NCI-H2107 treated with DMSO at 0.1 percent for 48 hours (cell line): ENCODE data around the gene SLC5A10.
"Not testable (repeated sequence)": the region's sequence is repeated elsewhere in the genome, so short reads cannot be mapped to it uniquely, and the experiment has no call there.

Source experiments
- DNase-seq: peaks from one replicate; lab custom pipeline; 2025; ENCODE audit not compliant: unreplicated experiment; lab: John Stamatoyannopoulos, UW

The SLC5A10 gene

GRCh38 chr17:18946536-18946935 is 5.4 kb upstream of the SLC5A10 start:
- DNase-seq, result no peak

GRCh38 chr17:18947866-18948265 is 4.1 kb upstream of the SLC5A10 start:
- DNase-seq, result no peak

- no peak for DNase-seq
Measured at GRCh38 chr17:18948476-18949006, 3.4 kb upstream of the SLC5A10 start.

- no peak for DNase-seq
Measured at GRCh38 chr17:18949566-18949965, 2.4 kb upstream of the SLC5A10 start.

- no peak for DNase-seq
Measured at GRCh38 chr17:18950346-18950745, 1.6 kb upstream of the SLC5A10 start.

GRCh38 chr17:18950944-18951905 is 740 bp upstream of the SLC5A10 start:
- DNase-seq, result no peak

- no peak for DNase-seq
Measured at GRCh38 chr17:18953231-18953728, 1.3 kb downstream of the SLC5A10 start.

GRCh38 chr17:18954321-18954720 is 2.4 kb downstream of the SLC5A10 start:
- DNase-seq, result no peak

GRCh38 chr17:18955009-18955408 is 3.0 kb downstream of the SLC5A10 start:
- DNase-seq, result no peak

- not testable (repeated sequence) for DNase-seq
Measured at GRCh38 chr17:18956021-18956420, 4.1 kb downstream of the SLC5A10 start.

GRCh38 chr17:18956581-18956980 is 4.6 kb downstream of the SLC5A10 start:
- DNase-seq, result no peak

- DNase-seq, result no peak
Measured at GRCh38 chr17:18957831-18958230, 5.9 kb downstream of the SLC5A10 start.

GRCh38 chr17:18958611-18959010 is 6.6 kb downstream of the SLC5A10 start:
- DNase-seq, result no peak

- no peak for DNase-seq
Measured at GRCh38 chr17:18959071-18959844, 7.3 kb downstream of the SLC5A10 start.

- no peak for DNase-seq
Measured at GRCh38 chr17:18959845-18960240, 7.9 kb downstream of the SLC5A10 start.

- no peak for DNase-seq
Measured at GRCh38 chr17:18960241-18960665, 8.3 kb downstream of the SLC5A10 start.

GRCh38 chr17:18960803-18961511 is 9.0 kb downstream of the SLC5A10 start:
- DNase-seq, result no peak

- no peak for DNase-seq
Measured at GRCh38 chr17:18961634-18962493, 9.9 kb downstream of the SLC5A10 start.

- no peak for DNase-seq
Measured at GRCh38 chr17:18962494-18962815, 10.5 kb downstream of the SLC5A10 start.
